Measurements from ENCODE around the gene AADACL4.

GRCh38 chr1:12603224-12603623, 40.7 kb upstream of the AADACL4 start:
- TF ChIP-seq CTCF (IDR thresholded peaks at IDR 0.05 in 2 of 3, conservative IDR thresholded peaks at IDR 0.05 in 1 of 3; ENCODE audit: insufficient read depth in 2 of 3, low read depth in 1 of 3, low read length in 3 of 3) (no peak), ZBTB40 (IDR thresholded peaks at IDR 0.05) (no peak), ZBTB40 (CRISPR knock-in tag; IDR thresholded peaks at IDR 0.05) (no peak), ESRRA (IDR thresholded peaks at IDR 0.05; ENCODE audit: borderline replicate concordance, low read depth) (no peak), GATAD2B (IDR thresholded peaks at IDR 0.05; ENCODE audit: borderline replicate concordance) (no peak), RBFOX2 (IDR thresholded peaks at IDR 0.05; ENCODE audit: low read depth, low read length) (0 out of 2 replicates have a peak, but pooled peaks have one; percentile 35), POLR2A (conservative IDR thresholded peaks at IDR 0.05) (no peak), MTA1 (IDR thresholded peaks at IDR 0.05; ENCODE audit: borderline replicate concordance) (no peak)

Measured in K562 (cell line).